HepG2 (cell line): Measurements from ENCODE around the gene COLGALT1.

ENCODE experiments used
- BCL3 ChIP-seq: sonication (generic); formaldehyde crosslinking; IDR thresholded peaks from 2 replicates; pipeline ENCODE4 v1.5.1; 2020; ENCODE audit warnings: mild to moderate bottlenecking, missing genetic modification reagents, moderate library complexity
- CBX5 ChIP-seq: sonication (generic); formaldehyde crosslinking; IDR thresholded peaks from 2 replicates; pipeline ENCODE4 v1.4.0; 2020; ENCODE audit warnings: missing genetic modification reagents, borderline replicate concordance
- DDIT3 ChIP-seq: sonication (generic); formaldehyde crosslinking; IDR thresholded peaks from 2 replicates; pipeline ENCODE4 v1.4.0; 2020; ENCODE audit warnings: mild to moderate bottlenecking, missing genetic modification reagents
- EP300 ChIP-seq, 3 experiments: sonication (generic) in 1 of 3; formaldehyde crosslinking in 1 of 3; IDR thresholded peaks; 2 replicates each; pipeline versions ENCODE4 v1.5.1 to v1.6.1; 2011 to 2020; ENCODE audit warnings: low read depth in 2 of 3, low read length in 2 of 3, borderline replicate concordance in 1 of 3, improper control_type of control experiment in 1 of 3, mild to moderate bottlenecking in 1 of 3, missing genetic modification reagents in 1 of 3, moderate library complexity in 1 of 3
- GLI4 ChIP-seq: sonication (generic); formaldehyde crosslinking; IDR thresholded peaks from 2 replicates; pipeline ENCODE4 v1.5.1; 2020; ENCODE audit warnings: missing genetic modification reagents, mild to moderate bottlenecking, moderate library complexity, borderline replicate concordance
- HBP1 ChIP-seq: IDR thresholded peaks from 2 replicates; pipeline ENCODE4 v1.6.1; 2016; ENCODE audit warnings: low read depth, control low read depth
- NFE2L1 ChIP-seq: sonication (generic); formaldehyde crosslinking; IDR thresholded peaks from 2 replicates; pipeline ENCODE4 v1.4.0; 2020; ENCODE audit warnings: missing genetic modification reagents, mild to moderate bottlenecking, borderline replicate concordance
- NR2F6 ChIP-seq, 2 experiments: IDR thresholded peaks; 2 replicates each; pipeline ENCODE4 v1.6.1; 2016; ENCODE audit warnings: antibody characterized with exemption in 1 of 2, mild to moderate bottlenecking in 1 of 2
- RAD51 ChIP-seq: fragments of 450-650 bp; IDR thresholded peaks from 2 replicates; pipeline ENCODE4 v1.6.1; 2016; ENCODE audit warnings: borderline replicate concordance
- SMAD1 ChIP-seq: sonication (generic); formaldehyde crosslinking; IDR thresholded peaks from 2 replicates; pipeline ENCODE4 v1.4.0; 2020; ENCODE audit warnings: missing genetic modification reagents, low read depth, mild to moderate bottlenecking, borderline replicate concordance
- YY1 ChIP-seq: IDR thresholded peaks from 2 replicates; pipeline ENCODE4 v1.6.1; 2011; ENCODE audit warnings: low read length, low read depth, moderate library complexity, mild to moderate bottlenecking; ENCODE audit not compliant: insufficient read depth, insufficient replicate concordance
- ZFP37 ChIP-seq: sonication (generic); formaldehyde crosslinking; IDR thresholded peaks from 2 replicates; pipeline ENCODE4 v1.4.0; 2020; ENCODE audit warnings: missing genetic modification reagents, borderline replicate concordance
- ZNF232 ChIP-seq: sonication (generic); formaldehyde crosslinking; IDR thresholded peaks from 2 replicates; pipeline ENCODE4 v1.4.0; 2020; ENCODE audit warnings: missing genetic modification reagents, borderline replicate concordance
- TF ChIP-seq, protein P1 (sequence below): sonication (generic); formaldehyde crosslinking; IDR thresholded peaks from 2 replicates; pipeline ENCODE4 v1.5.0; 2020; ENCODE audit warnings: mild to moderate bottlenecking, missing genetic modification reagents, moderate library complexity

GRCh38 chr19:17602217-17602616 lies 46.8 kb downstream of the COLGALT1 start:
- TF ChIP-seq YY1 (no peak), DDIT3 (CRISPR knock-in tag) (no peak), NR2F6 (IDR thresholded peaks at IDR 0.05) (no peak), NR2F6 (CRISPR knock-in tag; IDR thresholded peaks at IDR 0.05) (no peak), HBP1 (CRISPR knock-in tag) (no peak), EP300 (IDR thresholded peaks at IDR 0.05; ENCODE audit: low read depth in 2 of 2, low read length in 2 of 2) (no peak), EP300 (CRISPR knock-in tag; IDR thresholded peaks at IDR 0.05; ENCODE audit: borderline replicate concordance) (no peak), BCL3 (CRISPR knock-in tag) (no peak), GLI4 (CRISPR knock-in tag) (no peak), ZFP37 (no peak), ZNF232 (CRISPR knock-in tag) (no peak), SMAD1 (CRISPR knock-in tag) (no peak), RAD51 (no peak), CBX5 (no peak), NFE2L1 (CRISPR knock-in tag) (no peak)
- TF ChIP-seq, protein P1, sequence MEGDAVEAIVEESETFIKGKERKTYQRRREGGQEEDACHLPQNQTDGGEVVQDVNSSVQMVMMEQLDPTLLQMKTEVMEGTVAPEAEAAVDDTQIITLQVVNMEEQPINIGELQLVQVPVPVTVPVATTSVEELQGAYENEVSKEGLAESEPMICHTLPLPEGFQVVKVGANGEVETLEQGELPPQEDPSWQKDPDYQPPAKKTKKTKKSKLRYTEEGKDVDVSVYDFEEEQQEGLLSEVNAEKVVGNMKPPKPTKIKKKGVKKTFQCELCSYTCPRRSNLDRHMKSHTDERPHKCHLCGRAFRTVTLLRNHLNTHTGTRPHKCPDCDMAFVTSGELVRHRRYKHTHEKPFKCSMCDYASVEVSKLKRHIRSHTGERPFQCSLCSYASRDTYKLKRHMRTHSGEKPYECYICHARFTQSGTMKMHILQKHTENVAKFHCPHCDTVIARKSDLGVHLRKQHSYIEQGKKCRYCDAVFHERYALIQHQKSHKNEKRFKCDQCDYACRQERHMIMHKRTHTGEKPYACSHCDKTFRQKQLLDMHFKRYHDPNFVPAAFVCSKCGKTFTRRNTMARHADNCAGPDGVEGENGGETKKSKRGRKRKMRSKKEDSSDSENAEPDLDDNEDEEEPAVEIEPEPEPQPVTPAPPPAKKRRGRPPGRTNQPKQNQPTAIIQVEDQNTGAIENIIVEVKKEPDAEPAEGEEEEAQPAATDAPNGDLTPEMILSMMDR (CRISPR knock-in tag) = no peak
